Parathyroid adenoma (tissue), 2 donors: ENCODE measurements around the gene ZNF514.

Experiments used
- H2AFZ ChIP-seq: fragments of 300-600 bp; sonication (generic); one replicate; pipeline ENCODE4 v1.7.0; 2017; ENCODE audit warnings: antibody characterized with exemption, mild to moderate bottlenecking
- H3K27ac ChIP-seq: fragments of 300-600 bp; sonication (generic); one replicate; pipeline ENCODE4 v1.7.0; 2017
- H3K27me3 ChIP-seq: fragments of 300-600 bp; sonication (generic); one replicate; pipeline ENCODE4 v1.7.0; 2017; ENCODE audit warnings: low read length; ENCODE audit not compliant: control insufficient read depth, insufficient read depth
- H3K36me3 ChIP-seq: fragments of 300-600 bp; sonication (generic); one replicate; pipeline ENCODE4 v1.7.0; 2017; ENCODE audit warnings: low read length; ENCODE audit not compliant: control insufficient read depth, insufficient read depth
- H3K4me1 ChIP-seq: fragments of 300-600 bp; sonication (generic); one replicate; pipeline ENCODE4 v1.7.0; 2017; ENCODE audit warnings: control low read depth
- H3K4me2 ChIP-seq: fragments of 300-600 bp; sonication (generic); one replicate; pipeline ENCODE4 v1.7.0; 2017; ENCODE audit warnings: low read length
- H3K4me3 ChIP-seq: fragments of 300-600 bp; sonication (generic); one replicate; pipeline ENCODE4 v1.7.0; 2017; ENCODE audit warnings: low read depth, low read length
- H3K79me2 ChIP-seq: fragments of 300-600 bp; sonication (generic); one replicate; pipeline ENCODE4 v1.7.0; 2017; ENCODE audit warnings: control low read depth
- H3K9ac ChIP-seq: fragments of 300-600 bp; sonication (generic); one replicate; pipeline ENCODE4 v1.7.0; 2017; ENCODE audit warnings: mild to moderate bottlenecking
- H3K9me3 ChIP-seq: fragments of 300-600 bp; sonication (generic); one replicate; pipeline ENCODE4 v1.7.0; 2017; ENCODE audit warnings: low read length; ENCODE audit not compliant: control insufficient read depth
- CTCF ChIP-seq: fragments of 300-600 bp; sonication (generic); IDR thresholded peaks from one replicate; pipeline ENCODE4 v1.7.0; 2017; ENCODE audit warnings: antibody characterized with exemption, mild to moderate bottlenecking
- donor health status: primary hyperparathyroidism.

Gene ZNF514

GRCh38 chr2:95149397-95149984 is 10.2 kb downstream of the ZNF514 start:
- no peak overlapping the region for H2AFZ ChIP-seq
- H3K27me3 ChIP-seq: no peaks in the 10 kb centered on the region
- no peak for TF ChIP-seq CTCF
- H3K4me1 ChIP-seq: no peaks in the 10 kb centered on the region
- H3K4me2 ChIP-seq: no peak overlapping the region
- H3K9ac ChIP-seq: no peak overlapping the region
- no peak overlapping the region for H3K4me3 ChIP-seq
- H3K36me3 ChIP-seq: peaks cover 27% of the 10 kb centered on the region
- no peak overlapping the region for H3K27ac ChIP-seq
- peaks cover 9% of the 10 kb centered on the region for H3K9me3 ChIP-seq
- H3K79me2 ChIP-seq: no peaks in the 10 kb centered on the region

GRCh38 chr2:95143838-95144237 is 15.8 kb downstream of the ZNF514 start:
- H3K4me3 ChIP-seq: no peak overlapping the region
- H3K9me3 ChIP-seq: peaks cover under 1% of the 10 kb centered on the region
- TF ChIP-seq CTCF: no peak
- no peak overlapping the region for H3K27ac ChIP-seq
- H2AFZ ChIP-seq: no peak overlapping the region
- no peaks in the 10 kb centered on the region for H3K27me3 ChIP-seq
- H3K4me1 ChIP-seq: no peaks in the 10 kb centered on the region
- no peaks in the 10 kb centered on the region for H3K79me2 ChIP-seq
- no peaks in the 10 kb centered on the region for H3K36me3 ChIP-seq
- no peak overlapping the region for H3K9ac ChIP-seq
- H3K4me2 ChIP-seq: no peak overlapping the region

GRCh38 chr2:95138702-95139101 is 20.9 kb downstream of the ZNF514 start:
- Histone ChIP-seq H3K27ac (no peak overlapping the region), H3K79me2 (no peaks in the 10 kb centered on the region), H3K4me1 (no peaks in the 10 kb centered on the region), H3K36me3 (no peaks in the 10 kb centered on the region), H3K27me3 (no peaks in the 10 kb centered on the region), H3K4me2 (no peak overlapping the region), H3K4me3 (no peak overlapping the region), H3K9ac (no peak overlapping the region), H3K9me3 (no peaks in the 10 kb centered on the region), H2AFZ (no peak overlapping the region)
- TF ChIP-seq CTCF: no peak

- Histone ChIP-seq H3K4me2 (peak overlapping the region; percentile 67), H3K27ac (peak overlapping the region; percentile 96), H3K27me3 (no peaks in the 10 kb centered on the region), H2AFZ (peak overlapping the region; percentile 90), H3K4me1 (peaks cover 3% of the 10 kb centered on the region), H3K9me3 (no peaks in the 10 kb centered on the region), H3K79me2 (peaks cover 10% of the 10 kb centered on the region), H3K9ac (peak overlapping the region; percentile 74), H3K36me3 (no peaks in the 10 kb centered on the region), H3K4me3 (peak overlapping the region; percentile 97)
- no peak for TF ChIP-seq CTCF
Measured at GRCh38 chr2:95122197-95122551, 37.5 kb downstream of the ZNF514 start.
